Upper lobe of left lung (tissue), 4 donors: ENCODE measurements around the gene ERGIC1.

ENCODE experiments used
- CTCF ChIP-seq, 6 experiments: fragments of 450-650 bp in 4 of 6; fragments of 200-600 bp in 2 of 6; sonication (generic) in 2 of 6; IDR thresholded peaks; one replicate each; pipeline ENCODE4 v1.5.1; 2016 to 2019; ENCODE audit warnings: antibody characterized with exemption in 6 of 6
- POLR2A ChIP-seq, 4 donors: fragments of 450-650 bp; IDR thresholded peaks; one replicate each; pipeline ENCODE4 v1.5.1; 2016 to 2017; ENCODE audit warnings: antibody characterized with exemption in 4 of 4, mild to moderate bottlenecking in 2 of 4

GRCh38 chr5:172846249-172846648 lies 12.2 kb downstream of the ERGIC1 start:
- TF ChIP-seq CTCF (IDR thresholded peaks at IDR 0.05) (no peak), POLR2A (IDR thresholded peaks at IDR 0.05) (no peak)
